ENCODE measurements around the gene RRP12. TPM values are rescaled to one million over a fixed set of nuclear protein-coding genes. Genes with fewer than 3 reads are reported as not detected.

Gene RRP12
- total RNA-seq, 1 experiment from 2014 or later: 19.3 TPM

DNA sequence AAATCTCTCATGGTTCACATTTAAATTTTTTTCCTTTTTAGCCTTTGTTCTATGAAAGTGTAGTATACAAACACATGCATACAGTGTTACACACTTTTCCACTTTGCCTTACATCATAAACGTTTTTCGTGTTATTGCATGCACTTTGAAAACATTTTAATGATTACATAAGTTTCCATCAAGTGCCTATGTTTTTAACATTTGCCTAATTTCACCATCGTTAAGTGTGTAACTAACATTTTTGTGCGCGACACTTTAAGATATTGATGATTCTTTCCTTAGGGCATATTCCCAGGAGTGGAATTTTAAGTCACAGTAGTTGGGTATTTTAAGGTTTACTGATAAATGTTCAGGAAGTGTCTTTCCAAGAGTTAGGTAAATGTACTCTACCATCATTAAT lies 65.1 kb downstream of the RRP12 start:
- no peak for DNase-seq (ENCODE audit: low read depth)

DNA sequence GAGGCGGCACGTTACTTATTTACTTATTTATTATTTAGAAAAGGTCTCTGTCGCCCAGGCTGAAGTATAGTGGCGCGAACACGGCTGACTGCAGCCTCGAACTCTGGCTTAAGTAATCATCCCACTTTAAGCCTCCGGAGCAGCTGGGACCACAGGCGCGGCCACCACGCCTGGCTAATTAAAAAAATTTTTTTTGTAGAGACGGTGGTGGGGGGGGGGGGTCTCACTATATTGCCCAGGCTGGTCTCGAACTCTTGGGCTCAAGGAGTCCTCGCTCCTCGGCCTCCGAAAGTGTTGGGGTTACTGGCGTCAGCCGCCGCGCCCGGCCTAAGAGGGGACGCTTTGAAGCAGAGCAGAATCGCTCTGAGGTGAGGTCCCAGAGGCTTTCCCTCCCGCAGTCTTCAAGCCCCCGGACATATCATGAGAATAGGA lies 65.9 kb downstream of the RRP12 start:
- no peak for DNase-seq (ENCODE audit: low read depth)

DNA sequence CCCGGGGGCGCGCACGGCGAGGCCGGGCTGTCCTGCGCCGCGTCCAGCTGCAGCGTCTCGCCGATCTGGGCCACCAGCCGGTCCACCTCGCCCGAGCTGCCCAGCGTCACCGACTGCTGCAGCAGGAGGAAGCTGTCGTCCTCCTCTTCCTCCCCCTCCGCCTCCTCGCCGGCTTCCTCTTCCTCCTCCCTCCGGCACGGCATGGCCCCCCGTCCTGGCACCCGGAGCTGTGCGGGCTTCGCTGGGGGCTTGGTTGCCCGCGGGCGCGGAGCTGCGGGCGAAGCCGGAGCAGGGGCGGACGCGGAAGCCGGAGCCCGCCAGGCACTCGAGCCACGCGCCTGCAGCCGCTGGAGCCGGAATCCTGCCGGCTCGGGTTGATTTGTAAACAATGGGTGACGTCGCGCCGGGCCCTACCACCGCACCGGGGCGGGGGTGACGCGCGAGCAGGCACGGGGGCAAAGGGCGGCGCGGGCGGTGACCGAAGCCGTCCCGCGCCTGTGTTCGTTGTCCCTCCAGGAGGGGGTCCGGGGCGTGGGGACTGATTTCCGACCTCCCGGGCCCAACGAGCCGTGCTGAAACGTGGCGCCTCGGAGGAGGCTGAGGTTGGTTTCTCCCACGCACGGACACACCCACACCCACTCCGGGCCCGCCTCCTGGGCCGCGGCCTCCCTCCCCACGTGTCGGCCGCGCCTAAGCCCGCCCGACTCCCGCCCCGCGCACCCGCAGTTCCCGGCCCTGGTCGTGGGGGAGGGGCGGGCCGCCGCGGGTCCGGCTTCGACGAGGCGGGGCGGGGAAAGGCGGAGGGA lies 66.6 kb downstream of the RRP12 start, which contains the start of gene FRAT2:
FRAT2 (minus strand) TSS at position 360 of the 806 bp plus-strand sequence; CDS start at position 203, 157 bp downstream.
- peak; percentile 82 for DNase-seq (ENCODE audit: low read depth)

DNA sequence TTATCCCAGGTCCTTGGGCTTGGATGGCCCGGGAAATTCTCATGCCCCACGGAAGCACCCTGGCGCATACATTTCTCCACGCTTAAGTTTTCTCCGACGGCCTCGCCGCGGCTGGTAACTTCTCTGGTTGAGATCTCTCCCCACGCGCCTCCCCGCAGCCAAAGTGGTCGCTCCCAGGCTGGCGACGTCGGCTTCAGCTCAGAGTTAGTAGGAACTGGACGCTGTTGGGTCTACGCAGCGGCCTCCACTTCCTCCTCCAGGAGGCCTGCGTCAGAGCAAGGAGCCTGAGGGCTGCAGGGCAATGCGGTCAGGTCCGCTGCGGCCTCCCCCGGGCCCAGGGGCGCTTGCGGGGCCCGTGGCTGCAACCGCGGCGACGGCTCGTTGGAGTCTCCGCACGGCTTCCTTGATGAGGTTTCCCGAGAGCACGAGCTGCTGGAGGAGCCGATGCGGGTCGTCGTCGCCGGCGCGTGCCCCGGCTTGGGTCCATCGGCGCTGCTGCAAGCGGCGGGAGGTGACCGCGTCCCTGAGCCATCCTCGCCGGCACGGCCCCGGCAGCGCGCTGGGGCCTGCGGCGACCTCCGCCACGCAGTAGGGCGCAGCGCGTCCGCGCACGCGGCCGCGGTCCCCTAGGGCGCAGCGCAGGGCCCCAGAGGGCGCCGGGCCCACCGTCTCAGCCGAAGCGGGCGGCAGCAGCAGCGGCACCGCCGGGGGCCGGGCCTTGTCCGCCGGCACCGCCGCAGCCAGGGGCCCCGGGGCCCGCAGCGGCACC lies 67.4 kb downstream of the RRP12 start:
- DNase-seq (ENCODE audit: low read depth): peak; percentile 68

DNA sequence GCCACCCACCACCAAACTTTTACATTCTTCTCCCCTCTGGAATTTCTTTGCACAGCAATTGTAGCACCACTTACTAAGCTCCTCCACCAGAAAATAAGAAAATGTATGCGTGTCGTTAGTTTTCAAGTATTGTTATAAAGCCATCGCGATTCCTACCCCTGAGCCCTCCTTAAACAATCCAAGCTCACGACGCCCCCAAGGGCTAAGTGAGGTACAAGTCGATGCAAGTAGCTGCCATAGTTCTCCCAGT lies 67.9 kb downstream of the RRP12 start:
- DNase-seq (ENCODE audit: low read depth): peak; percentile 66

DNA sequence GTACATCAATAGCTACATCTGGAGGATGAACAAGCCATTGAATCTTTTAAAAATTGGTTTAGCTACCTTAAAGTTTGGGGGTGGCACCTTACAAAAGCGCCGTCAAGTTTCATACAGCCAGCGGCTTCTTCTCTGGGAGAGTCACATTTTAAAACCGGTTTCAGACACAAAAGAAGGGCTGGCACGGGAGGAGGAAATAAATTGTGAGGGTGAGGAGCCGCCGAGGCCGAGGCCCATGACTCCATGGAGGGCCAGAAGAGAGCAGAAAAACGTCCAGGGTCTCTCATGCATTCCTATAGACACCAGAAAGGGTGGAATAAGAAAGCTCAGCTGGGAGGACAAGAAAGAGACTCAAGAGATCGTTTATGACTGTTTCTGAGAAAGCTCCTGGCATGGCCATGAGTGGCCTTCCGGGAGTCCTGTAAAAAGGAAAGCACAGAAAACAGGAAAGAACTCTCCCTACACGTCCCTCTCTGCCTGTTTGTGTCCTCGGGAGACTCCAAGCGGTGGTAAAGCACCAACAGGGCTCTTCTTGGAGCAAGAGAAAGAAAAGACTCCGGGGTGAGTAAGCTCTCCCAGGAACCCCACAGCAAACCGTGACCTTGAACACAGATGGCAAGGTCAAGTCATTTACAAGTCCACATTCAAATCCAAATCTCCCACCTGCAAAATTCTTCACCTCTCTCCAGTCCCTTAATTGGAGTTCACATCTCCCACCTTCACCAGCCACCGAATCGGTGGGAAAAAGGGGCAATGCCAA lies 68.4 kb downstream of the RRP12 start:
- DNase-seq (ENCODE audit: low read depth): peak; percentile 90

DNA sequence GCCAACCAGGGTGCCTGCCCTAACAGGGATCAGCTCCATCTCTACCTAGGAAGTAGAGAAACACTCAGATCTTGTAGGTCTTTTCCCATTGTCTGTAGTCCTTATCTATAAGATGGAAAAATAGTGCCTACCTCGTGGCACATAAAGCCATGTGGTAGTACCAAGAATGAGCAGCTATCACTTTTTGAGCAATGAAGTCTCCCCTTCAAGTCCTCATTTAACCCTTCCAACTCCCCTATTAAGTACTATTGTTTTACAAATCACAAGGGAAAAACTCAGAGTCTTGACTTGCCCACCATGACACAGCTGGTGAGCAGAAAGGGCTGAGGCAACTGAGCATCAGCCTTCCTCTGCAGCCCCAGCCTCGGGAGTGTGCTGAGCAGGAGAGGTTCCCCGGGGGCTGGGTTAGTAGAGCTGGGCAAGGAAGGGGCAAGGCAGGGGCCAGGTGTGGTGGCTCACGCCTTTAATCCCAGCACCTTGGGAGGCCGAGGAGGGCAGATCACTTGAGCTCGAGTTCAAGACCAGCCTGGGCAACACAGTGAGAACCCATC lies 69.9 kb downstream of the RRP12 start:
- no peak for DNase-seq (ENCODE audit: low read depth)

DNA sequence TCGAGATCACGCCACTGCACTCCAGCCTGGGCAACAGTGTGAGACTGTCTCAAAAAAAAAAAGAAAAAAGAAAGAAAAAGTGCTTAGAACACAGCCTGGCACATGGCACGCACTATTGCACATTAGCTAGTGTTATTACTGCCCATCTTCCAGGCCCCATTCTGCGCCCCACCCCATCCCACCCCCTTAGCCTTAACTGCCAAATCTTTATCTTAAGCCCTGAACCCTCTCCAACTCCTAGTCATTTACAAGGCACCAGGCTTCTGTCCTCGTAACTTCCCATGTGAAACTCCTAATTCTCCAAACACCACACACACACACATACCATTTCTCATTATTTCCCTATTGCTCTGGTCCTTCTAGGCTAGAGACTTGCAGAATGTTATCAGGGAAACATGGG lies 71.4 kb downstream of the RRP12 start:
- DNase-seq (ENCODE audit: low read depth): no peak

DNA sequence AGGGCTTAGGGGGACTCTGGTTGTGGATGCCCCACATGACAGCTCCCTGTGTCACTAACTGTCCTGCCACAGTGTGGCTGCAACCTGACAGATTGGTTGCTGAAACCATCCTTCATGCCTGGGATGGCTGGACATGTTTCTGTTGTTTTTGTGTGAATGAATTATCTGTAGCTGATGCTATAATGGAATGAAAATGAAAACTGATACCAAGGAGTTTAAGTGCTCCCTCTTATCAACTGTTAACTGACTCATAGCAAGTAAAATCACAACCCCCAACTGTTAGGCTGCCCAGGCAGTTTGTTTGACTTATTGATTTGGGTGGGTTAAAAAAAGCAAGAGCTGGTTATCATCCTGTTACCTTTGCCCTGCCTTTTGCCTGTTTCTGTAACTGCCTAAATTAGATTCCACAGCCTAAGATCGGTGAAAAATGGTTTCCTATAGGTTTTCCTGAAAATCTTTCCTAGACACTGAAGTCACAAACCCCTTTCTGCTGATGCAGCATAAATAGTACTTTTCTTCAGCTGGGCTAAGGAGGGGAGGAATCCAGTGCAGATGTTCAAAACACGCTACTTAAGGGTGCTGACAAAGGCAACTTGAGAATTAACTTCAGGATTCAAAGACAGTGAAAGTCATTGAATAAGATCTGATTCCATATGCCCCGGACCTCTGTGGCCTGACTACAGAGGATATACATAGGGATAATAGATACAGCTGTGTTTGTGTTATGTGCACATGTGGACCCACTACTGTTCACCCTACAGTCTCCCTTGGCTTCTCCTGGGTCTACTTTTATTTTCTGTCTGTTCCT lies 72.3 kb downstream of the RRP12 start:
- DNase-seq (ENCODE audit: low read depth): no peak

DNA sequence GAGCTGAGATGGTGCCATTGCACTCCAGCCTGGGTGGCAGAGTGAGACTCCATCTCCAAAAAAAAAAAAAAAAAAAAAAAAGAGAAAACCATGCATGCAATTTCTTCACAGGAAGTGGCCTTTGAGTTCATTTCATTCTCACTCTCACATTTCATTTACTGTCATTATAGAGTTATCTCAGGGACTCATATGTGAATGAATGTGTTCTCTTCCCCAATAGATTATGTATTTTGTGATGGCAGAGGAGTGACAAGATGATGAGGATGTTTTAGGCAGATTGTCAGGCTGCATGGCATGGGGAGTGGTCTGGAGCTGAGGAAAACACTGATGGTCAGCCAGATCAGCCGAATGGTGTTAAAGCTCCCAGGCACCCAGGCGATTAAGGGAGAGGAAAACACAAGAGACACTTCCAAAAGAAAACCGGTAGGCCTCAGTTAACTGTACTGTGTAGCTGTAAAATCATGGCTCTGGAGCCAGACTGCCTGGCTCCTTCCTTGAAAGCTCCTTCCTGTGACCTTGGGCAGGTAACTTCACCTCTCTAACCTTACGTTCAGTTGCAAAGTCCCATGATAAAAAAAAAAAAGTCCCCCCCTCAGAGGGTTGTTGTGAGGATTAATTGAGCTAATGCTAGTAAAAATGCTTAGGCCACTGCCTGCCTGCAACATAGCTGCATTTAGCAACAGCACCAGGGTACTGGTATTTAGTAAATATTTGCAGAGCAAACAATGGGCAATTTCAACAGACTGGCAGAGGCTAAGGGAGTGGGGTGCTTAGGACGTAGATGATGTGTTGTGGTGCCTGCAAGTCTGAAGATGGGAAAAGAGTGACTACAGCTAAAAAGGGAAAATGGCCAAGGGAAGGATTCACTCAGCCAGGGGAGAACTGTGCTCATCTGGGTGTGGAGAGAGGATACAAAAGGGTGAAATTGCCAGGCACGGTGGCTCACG lies 73.5 kb downstream of the RRP12 start:
- DNase-seq (ENCODE audit: low read depth): no peak

DNA sequence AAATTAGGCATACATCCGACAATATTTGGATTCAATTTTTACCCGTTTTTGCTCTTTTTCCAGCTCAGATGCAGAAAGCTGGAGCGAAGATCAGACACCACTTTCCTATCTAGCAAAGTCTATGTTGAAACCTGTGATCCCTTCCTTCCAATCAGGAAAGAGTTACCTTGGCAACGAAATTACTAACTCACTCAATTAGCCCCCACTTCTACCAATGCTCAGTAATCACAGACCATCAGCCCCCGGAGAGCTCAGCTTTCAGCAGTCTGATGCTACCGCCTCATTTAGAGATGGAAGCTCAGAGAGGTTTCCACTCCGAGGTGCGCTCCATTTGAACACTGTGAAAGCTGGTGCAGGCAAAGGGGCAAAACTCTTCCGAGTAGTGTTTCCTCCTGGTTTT lies 75.4 kb downstream of the RRP12 start:
- DNase-seq (ENCODE audit: low read depth): no peak

DNA sequence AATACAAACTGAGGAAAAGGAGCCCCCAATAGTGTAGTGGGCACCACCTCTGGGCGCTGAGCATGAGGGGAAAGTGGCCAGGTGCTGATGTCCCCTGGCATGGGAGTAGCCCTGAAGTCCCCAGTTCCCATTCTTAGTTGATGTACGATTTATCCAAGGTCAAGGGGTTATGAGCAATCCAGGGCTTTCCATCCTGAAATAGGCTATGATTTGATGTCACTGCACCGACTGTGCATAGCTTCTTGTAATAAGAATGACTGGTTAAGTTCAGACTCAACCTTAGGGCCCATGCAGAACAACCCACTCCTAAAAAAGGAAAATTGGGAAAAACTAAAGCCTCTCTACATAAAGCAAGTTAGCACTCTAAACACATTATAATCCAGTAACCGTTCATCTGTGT lies 77.6 kb downstream of the RRP12 start:
- DNase-seq (ENCODE audit: low read depth): no peak

DNA sequence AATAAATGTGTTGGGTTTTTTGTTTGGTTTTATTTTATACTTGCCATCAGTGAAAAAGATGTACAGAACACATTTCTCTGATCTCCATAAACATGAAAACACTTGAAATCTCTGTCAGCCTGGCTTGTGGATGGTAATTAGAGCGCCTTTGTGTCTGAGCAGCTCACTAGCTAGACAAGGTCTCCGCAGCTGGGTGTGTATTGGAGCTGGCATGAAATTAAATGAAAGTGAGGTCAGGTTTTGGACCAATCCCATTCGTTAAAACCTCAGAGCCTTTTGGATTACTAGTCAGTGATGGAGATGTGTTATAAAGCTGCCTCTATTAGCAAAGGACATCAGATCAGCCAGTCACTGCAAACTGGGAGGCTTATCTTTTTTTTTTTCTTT lies 79.3 kb downstream of the RRP12 start:
- DNase-seq (ENCODE audit: low read depth): no peak

DNA sequence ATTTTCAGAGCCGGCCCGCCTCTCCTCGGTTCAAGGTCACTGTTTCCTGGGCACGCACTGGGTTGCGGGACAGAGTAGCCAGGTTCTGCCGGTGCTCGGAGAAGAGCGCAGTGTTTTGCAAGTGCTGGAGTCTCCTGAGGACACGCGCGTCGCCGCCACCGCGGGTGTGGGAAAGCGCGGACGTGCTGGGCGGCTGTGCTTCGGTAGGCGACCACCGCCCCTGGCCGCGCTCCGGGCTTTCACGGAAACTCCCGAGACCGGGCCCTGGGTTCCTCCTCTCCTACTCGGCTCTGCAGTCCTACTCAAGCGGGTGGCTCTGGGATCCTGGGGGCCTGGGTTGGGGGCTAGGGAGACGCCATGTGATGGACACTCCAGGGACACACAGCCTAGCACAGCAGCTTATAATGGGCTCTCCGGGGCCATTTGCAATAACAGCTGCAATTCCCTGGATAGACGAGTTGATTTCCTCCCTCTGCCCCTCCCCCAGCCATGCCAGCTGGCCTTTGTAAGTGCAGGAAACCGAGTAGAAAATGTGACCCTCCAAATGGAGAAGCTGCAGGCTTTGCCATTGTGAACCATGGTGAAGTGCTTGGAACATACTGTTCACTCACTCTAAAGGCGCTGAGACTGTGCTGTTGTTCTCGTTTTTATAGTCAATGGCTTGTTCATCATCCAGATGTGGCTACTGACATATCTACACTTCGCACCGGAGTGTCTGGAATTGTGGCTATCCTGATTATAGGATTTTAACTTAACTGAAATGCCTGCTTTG lies 79.9 kb downstream of the RRP12 start:
- no peak for DNase-seq (ENCODE audit: low read depth)

DNA sequence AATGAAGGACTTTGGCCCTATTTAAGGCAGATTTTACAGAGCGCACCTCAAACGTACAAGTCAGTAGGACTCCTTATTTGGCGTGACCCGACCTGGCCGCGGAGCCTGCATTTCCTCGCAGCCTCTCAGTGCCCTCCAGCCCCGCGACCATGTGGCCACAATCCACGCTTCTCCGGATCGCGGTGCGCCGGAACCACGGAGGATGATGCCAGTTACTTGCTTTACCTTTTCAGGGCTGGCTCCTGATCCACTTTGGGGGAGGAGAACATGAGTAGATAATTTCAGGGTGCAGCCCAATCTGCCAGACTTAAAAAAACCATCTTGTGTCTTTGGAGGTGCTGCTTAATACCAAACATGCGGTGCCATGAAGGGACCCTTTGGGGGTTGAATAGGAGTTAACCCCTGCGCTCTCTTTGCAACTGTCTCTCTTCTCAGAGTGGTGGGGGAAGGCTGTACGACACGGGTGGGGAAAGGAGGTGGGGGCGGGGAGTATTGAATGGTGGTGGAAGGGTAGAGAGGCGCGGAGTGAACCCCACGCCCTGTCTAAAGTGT lies 80.6 kb downstream of the RRP12 start:
- no peak for DNase-seq (ENCODE audit: low read depth)

DNA sequence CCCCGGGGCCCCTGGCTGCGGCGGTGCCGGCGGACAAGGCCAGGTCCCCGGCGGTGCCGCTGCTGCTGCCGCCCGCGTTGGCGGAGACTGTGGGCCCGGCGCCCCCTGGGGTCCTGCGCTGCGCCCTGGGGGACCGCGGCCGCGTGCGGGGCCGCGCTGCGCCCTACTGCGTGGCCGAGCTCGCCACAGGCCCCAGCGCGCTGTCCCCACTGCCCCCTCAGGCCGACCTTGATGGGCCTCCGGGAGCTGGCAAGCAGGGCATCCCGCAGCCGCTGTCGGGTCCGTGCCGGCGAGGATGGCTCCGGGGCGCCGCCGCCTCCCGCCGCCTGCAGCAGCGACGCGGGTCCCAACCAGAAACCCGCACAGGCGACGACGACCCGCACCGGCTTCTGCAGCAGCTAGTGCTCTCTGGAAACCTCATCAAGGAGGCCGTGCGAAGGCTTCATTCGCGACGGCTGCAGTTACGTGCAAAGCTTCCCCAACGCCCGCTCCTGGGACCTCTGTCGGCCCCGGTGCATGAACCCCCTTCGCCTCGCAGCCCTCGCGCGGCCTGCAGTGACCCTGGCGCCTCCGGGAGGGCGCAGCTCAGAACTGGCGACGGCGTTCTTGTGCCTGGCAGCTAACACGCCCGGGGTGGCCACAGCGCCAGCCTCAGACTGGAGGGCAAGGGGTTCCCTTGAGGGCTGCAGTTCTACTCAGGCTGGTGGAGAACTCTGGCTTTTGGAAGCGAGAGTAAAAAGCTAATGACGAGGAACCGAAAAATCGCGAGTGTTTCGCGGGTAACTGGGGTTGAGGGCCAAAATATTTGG lies 81.3 kb downstream of the RRP12 start:
- DNase-seq (ENCODE audit: low read depth): peak; percentile 56

DNA sequence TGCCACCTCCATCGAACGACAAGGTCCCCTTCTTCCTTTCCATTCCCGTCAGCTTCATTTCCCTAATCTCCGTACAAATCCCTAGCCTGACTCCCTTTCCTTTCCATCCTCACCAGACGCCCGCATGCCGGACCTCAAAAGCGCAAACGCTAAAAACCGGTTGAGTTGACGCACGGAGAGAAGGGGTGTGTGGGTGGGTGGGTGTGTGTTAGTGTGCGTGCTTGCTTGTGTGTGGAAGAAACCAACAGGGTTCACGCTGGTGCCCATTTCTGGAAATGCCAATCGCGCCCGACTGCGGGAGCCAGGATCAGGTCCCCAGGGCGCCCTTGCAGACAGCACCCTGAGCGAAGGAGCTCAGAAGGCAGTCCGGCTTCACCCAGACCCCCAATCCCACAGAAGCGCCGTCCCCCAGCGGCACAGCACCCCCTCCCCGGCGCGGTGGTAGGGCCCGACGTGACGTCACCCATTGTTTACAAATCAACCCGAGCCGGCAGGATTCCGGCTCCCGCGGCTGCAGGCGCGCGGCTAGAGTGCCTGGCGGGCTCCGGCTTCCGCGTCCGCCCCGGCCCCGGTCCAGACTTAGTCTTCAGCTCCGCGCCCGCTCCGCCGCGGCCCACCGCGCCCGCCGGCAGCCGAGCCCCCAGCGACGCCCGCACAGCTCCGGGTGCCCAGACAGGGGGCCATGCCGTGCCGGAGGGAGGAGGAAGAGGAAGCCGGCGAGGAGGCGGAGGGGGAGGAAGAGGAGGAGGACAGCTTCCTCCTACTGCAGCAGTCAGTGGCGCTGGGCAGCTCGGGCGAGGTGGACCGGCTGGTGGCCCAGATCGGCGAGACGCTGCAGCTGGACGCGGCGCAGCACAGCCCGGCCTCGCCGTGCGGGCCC lies 82.1 kb downstream of the RRP12 start, which contains the start of gene FRAT1:
FRAT1 (plus strand) TSS at position 500 of the 880 bp plus-strand sequence; CDS start at position 683, 183 bp downstream.
- DNase-seq (ENCODE audit: low read depth): peak; percentile 81

Measured in M059J (cell line).